Measurements from ENCODE around the gene TMEM132A. TPM values are rescaled to one million over a fixed set of nuclear protein-coding genes. Genes with fewer than 3 reads are reported as not detected.
"Not testable (repeated sequence)": the region's sequence is repeated elsewhere in the genome, so short reads cannot be mapped to it uniquely, and the experiment has no call there.

Gene TMEM132A
- total RNA-seq, 6 experiments from 2014 or later: 23.8 to 32.2 (median 26.9) TPM

GRCh38 chr11:60906132-60906972 is 17.9 kb upstream of the TMEM132A start, which contains the start of gene PRPF19:
TSS of gene PRPF19 (minus strand) at chr11:60906585. CDS start at chr11:60906382, 203 bp downstream.
- DNase-seq: peak; percentile 97
- Mint-ChIP-seq H3K36me3 (ENCODE audit: low read depth) (no peaks in the 10 kb centered on the region), H3K4me3 (peak within 1 kb of the TSS; percentile 91), H3K27me3 (ENCODE audit: insufficient read depth) (peaks cover 13% of the 10 kb centered on the region), H3K27ac (peak within 1 kb of the TSS; percentile 90), H3K9me3 (no peaks in the 10 kb centered on the region), H3K4me1 (ENCODE audit: low read depth) (peaks cover 29% of the 10 kb centered on the region)
- TF ChIP-seq, protein P1, sequence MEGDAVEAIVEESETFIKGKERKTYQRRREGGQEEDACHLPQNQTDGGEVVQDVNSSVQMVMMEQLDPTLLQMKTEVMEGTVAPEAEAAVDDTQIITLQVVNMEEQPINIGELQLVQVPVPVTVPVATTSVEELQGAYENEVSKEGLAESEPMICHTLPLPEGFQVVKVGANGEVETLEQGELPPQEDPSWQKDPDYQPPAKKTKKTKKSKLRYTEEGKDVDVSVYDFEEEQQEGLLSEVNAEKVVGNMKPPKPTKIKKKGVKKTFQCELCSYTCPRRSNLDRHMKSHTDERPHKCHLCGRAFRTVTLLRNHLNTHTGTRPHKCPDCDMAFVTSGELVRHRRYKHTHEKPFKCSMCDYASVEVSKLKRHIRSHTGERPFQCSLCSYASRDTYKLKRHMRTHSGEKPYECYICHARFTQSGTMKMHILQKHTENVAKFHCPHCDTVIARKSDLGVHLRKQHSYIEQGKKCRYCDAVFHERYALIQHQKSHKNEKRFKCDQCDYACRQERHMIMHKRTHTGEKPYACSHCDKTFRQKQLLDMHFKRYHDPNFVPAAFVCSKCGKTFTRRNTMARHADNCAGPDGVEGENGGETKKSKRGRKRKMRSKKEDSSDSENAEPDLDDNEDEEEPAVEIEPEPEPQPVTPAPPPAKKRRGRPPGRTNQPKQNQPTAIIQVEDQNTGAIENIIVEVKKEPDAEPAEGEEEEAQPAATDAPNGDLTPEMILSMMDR (IDR thresholded peaks at IDR 0.05): no peak

DNA sequence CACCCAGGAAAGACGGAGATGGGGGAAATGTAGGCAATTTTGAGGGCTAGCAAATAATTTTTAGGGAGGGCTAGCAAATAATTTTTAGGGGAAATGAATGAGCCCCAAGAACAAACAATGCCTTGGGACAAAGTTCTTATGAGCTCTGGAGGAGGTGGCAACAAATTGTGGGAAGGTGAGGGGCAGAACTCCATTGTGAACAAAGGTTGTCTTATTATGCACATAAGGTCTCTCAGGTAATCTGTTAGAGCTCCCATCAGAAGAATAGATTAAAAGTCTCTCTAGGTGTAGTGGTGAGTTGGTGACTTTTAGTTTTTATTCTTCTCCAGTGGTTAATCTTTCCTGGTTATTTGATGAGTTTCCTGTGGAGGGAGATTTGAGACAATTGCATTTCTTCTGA is 15.5 kb upstream of the TMEM132A start:
- peaks cover 40% of the 10 kb centered on the region for H3K4me1 Mint-ChIP-seq (ENCODE audit: low read depth)
- TF ChIP-seq, protein P1 (IDR thresholded peaks at IDR 0.05): no peak
- no peak for DNase-seq
- H3K36me3 Mint-ChIP-seq (ENCODE audit: low read depth): no peaks in the 10 kb centered on the region
- no peaks in the 10 kb centered on the region for H3K9me3 Mint-ChIP-seq
- H3K4me3 Mint-ChIP-seq: no peak overlapping the region
- peaks cover 13% of the 10 kb centered on the region for H3K27me3 Mint-ChIP-seq (ENCODE audit: insufficient read depth)
- H3K27ac Mint-ChIP-seq: no peak overlapping the region

- Mint-ChIP-seq H3K27me3 (ENCODE audit: insufficient read depth) (peaks cover 15% of the 10 kb centered on the region), H3K4me1 (ENCODE audit: low read depth) (peaks cover 36% of the 10 kb centered on the region)
- not testable (repeated sequence) for H3K36me3 Mint-ChIP-seq (ENCODE audit: low read depth); H3K27ac Mint-ChIP-seq; DNase-seq; H3K9me3 Mint-ChIP-seq; H3K4me3 Mint-ChIP-seq
Measured at GRCh38 chr11:60909680-60910280, 14.5 kb upstream of the TMEM132A start.

GRCh38 chr11:60910281-60910687 is 14.0 kb upstream of the TMEM132A start:
- no peak overlapping the region for H3K4me3 Mint-ChIP-seq
- H3K27me3 Mint-ChIP-seq (ENCODE audit: insufficient read depth): peaks cover 15% of the 10 kb centered on the region
- TF ChIP-seq, protein P1 (IDR thresholded peaks at IDR 0.05): no peak
- H3K36me3 Mint-ChIP-seq (ENCODE audit: low read depth): no peaks in the 10 kb centered on the region
- no peak for DNase-seq
- H3K4me1 Mint-ChIP-seq (ENCODE audit: low read depth): peaks cover 36% of the 10 kb centered on the region
- H3K27ac Mint-ChIP-seq: no peak overlapping the region
- no peaks in the 10 kb centered on the region for H3K9me3 Mint-ChIP-seq

DNA sequence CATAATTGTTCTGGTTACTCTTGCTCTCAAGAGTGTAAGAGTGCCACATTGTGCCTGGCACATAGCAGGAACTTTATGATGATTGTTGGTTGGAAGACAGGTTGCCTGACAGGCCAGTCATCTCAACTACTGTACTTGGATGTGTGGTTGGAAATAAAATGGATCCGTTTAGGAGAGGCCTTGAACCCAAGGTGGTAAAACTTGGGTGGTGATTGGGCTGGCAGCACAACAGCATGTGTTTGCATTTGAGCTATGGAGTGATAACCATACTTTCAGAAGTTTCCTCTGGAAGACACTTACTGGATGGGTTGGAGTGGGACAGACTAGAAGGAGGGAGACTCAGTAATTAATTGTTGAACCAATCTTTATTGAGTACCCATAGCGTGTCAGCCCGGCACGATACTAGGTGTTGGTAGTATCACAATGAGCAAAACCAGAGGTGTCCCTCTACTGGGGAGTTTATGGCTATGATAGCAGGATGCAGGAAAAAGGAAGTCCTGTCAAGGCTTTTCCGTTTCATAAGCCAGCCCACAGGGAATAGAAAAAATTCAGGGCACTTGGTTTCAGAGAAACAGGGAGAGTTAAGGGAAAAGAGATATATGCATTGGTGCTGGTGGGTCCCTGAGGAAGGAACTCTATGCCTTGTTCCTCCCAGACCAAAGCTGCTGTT is 13.4 kb upstream of the TMEM132A start:
- no peak for DNase-seq
- Mint-ChIP-seq H3K36me3 (ENCODE audit: low read depth) (no peaks in the 10 kb centered on the region), H3K27ac (no peak overlapping the region), H3K9me3 (no peaks in the 10 kb centered on the region), H3K4me1 (ENCODE audit: low read depth) (peaks cover 36% of the 10 kb centered on the region), H3K4me3 (no peak overlapping the region), H3K27me3 (ENCODE audit: insufficient read depth) (peaks cover 15% of the 10 kb centered on the region)
- TF ChIP-seq, protein P1 (IDR thresholded peaks at IDR 0.05): peak; percentile 24

Data from HFFc6 (cell line).